22Rv1 (cell line): ENCODE measurements around the gene ITGB3.

ENCODE experiments used
- CTCF ChIP-seq: fragments of 450-650 bp; IDR thresholded peaks from 2 replicates; pipeline ENCODE4 v1.5.1; 2017; ENCODE audit warnings: mild to moderate bottlenecking
- ZFX ChIP-seq: fragments of 450-650 bp; IDR thresholded peaks from 2 replicates; pipeline ENCODE4 v1.6.1; 2017; ENCODE audit warnings: antibody characterized with exemption, borderline replicate concordance

GRCh38 chr17:47291242-47291873 is 37.7 kb downstream of the ITGB3 start:
- TF ChIP-seq CTCF (no peak), ZFX (no peak)
